Activated naive CD4-positive, alpha-beta T cell treated with Interleukin-2 at 50 U/mL for 16 hours (primary cell): ENCODE data around the gene USH1G.
"Not testable (repeated sequence)": the region's sequence is repeated elsewhere in the genome, so short reads cannot be mapped to it uniquely, and the experiment has no call there.

Source experiments
- DNase-seq: peaks from one replicate; pipeline ENCODE4 v3.0.0-alpha.2; 2020

USH1G gene

GRCh38 chr17:74925242-74925641 is 2.2 kb upstream of the USH1G start:
- DNase-seq: no peak

- DNase-seq: no peak
Observed at GRCh38 chr17:74924250-74924948, 1.3 kb upstream of the USH1G start, which contains the start of gene OTOP2. Gene OTOP2 (plus strand): TSS chr17:74924273. CDS start chr17:74924633, 360 bp downstream.

DNA sequence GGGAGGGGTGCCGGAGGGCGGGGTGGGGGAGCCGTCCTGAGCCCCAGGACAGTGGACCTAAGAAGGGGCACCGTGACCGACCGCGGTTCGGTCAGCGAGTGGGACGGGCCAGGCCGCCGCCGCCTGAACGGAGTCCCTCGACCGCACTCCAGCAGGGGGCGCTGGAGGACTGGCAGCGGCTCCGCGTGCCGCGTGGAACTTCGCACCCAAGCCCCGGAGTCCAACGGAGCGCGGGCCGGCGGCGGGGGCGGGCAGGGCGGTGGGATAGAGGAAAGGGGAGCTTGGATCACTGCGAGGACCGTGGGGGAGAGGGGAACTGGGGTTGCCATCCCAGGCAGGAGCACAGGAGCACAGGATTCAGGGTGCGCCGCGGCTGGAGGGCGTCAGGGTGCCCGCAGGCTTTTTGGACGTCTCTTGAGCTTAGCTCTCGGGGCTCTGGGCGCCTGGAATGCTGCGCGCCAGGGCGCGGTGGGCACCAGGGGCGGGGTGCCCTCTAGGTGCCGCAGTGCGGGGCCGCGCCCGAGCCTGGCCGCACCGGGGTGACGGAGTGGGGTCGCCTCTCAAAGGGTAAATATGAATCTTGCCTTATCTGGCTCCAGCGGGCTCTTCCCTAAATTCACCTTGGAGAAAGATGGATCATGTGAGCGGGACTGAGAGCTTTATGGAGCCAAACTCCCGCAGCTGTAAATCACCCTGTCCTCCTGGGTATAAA is 639 bp upstream of the USH1G start:
- peak; percentile 73 for DNase-seq

DNA sequence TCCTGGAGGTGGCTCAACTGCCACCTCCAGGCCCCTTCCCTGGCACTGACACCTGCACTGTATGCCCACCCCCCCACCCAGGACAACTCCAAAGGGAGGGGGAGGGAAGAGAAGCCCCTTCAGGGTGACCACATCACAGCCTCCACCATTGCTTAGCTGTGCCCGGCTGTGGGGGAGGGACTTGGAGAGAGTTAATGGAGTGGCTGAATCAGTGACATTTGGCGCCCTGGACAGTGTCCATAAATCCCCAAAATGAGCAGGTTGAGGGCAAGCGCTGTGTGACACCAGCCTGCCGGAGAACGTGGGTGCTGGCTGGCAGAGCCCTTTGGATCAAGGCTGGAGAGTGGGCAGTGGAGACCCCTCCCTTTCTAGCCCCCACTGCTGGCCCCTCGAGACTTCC is 883 bp downstream of the USH1G start:
- no peak for DNase-seq

- no peak for DNase-seq
Observed at GRCh38 chr17:74921769-74922168, 1.3 kb downstream of the USH1G start.

GRCh38 chr17:74921026-74921681 is 1.9 kb downstream of the USH1G start:
- no peak for DNase-seq

GRCh38 chr17:74920642-74921025 is 2.4 kb downstream of the USH1G start:
- DNase-seq: no peak

DNA sequence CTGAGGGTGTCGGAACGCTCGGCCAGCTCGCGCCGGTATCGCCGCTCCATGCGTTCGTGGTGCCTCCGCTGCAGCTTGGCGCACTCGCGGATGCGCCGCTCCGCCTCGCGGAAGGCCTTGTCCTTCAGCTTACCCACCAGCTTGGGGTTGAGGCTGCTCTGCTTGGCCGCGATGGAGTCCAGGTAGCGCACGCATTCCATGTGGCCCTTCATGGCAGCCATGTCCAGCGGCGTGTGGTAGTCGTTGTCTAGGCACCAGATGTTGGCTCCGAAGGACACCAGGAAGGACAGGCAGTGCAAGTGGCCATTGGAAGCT is 2.8 kb downstream of the USH1G start:
- no peak for DNase-seq

DNA sequence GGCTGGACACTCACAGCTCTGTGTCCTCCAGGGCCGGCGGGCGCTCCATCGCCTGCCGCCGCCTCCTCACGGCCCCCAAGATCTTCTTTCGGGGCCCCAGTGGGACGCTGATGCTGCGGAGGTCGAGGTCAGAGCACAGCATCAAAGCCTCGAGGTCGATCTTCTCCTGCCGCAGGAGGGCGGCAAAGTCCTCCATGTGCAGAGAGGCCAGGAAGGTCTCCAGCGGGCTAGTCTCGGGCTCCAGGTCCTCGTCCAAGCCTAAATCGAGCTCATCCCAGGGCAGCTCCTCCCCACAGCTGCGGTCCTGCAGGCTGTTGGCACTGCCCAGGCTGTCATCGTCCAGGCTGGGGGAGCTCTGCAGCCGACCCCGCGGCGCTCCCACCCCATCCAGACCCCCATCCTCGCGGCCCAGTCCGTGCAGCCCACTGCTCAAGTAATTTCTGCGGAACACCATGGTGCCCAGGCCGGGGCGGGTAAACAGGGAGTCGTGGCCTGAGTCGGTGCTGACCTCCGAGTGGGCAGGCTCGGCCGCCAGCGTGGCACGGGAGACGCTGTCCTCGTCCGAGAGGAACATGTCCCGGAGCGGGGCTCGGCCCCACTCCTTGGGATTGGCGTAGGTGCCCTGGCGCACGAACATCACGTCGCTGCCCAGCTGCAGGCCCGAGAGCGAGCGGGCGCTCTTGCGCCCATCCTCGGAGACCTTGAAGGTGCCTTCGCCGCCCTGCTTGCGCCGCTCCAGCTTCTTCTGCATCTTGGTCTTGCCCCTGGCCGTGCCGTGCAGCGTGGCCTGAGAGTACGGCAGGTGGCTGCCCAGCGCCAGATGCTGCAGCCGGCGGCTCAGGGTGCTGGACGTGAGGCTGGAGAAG is 3.4 kb downstream of the USH1G start:
- no peak for DNase-seq

DNA sequence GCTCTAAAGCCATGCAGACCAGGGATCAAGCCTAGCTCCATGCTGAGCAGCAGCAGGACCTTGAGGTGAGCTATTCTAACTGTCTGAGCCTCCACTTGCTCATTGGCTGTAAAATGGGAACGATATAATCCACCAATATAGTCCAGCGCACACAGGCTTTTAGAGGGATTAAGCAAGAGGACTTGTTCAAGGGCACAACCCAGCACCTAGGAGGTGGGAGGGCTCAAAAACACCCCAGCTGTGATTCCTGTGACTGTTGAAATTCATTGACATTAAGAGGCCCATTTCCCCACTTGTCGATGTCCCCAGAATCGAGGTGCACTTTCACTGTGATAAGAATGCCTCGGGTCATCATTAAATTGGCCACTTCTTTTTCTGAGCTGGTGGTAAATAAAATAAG is 4.1 kb downstream of the USH1G start:
- no peak for DNase-seq

DNA sequence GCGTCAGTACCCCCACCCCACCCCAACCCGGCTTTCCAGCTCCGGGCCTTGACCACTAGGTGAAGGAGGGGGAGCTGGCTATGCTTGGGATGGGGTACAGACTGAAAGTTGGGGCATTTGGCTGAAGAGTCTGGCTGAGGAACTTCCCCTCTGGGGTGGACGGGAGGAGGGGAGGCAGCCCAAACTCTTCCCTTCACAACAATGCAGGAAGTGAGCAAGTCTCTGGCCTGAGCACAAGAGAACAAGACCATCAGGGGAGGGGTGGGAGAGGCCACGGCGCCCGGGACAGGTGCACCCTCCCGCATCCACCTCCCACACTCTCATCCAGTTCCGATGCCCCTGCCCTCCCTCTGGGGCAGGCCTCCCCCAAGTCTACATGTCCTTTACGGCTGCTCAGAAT is 5.6 kb downstream of the USH1G start:
- DNase-seq: no peak

DNA sequence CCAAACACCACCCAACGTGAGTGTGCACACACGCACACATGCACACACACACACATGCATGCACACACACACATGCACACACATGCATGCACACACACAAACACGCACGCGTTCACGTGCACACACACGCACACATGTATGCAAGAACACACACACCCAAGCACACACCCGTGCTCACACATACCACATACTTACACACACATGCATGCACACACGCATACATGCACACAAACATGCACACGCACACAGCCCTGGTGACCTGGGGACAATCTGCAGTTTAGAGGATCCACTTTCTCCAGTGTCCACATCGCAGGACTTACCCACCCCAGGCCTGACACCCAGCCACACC is 6.2 kb downstream of the USH1G start:
- no peak for DNase-seq

DNA sequence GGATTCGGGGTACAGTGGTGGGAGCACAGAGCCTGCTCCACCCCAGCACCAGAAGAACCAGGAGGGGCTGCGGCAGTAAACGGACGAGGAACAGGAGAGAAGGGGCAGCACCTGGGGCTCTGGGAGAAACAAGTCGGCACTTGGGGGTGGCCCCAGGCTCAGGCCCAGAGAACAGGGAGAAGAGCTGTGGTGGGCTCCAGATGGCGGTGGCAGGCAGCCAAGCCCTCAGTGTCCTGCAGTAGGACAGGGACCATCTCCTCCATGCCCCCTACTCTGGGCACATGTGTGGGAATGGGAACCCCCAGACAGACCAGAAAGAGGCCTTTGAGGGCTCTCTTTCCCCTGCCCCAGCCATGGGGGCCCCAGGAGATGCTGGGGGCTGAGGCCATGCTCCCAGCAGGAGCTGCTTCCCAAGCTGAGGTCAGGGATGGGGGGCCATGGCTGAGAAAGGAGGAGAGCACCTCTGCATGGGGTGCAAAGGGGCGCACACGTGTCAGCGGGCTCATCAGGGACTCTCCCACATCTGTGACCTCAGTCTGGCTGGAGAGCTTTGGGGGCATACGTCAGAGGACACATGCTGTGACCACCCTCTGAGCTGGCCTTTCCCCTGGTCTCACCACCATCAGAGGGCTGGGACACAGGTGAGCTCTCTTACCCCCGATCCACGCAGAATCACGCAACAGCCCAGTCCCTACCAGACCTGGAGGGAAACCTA is 6.8 kb downstream of the USH1G start:
- no peak for DNase-seq

DNA sequence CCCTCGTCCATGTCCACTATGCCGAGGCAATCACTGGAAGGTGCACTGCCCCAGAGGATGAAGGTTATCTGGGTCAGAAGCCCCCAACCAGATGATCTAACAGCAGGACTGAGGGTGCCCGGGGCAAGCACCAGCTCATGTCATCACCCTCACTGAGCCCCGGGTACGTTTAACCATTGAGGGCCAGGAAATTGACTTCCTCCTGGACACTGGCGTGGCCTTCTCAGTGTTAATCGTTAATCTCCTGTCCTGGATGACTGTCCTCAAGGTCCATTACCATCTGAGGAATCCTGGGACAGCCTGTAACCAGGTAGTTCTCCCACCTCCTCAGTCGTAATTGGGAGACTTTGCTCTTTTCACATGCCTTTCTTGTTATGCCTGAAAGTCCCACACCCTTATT is 11.6 kb downstream of the USH1G start:
- not testable (repeated sequence) for DNase-seq

DNA sequence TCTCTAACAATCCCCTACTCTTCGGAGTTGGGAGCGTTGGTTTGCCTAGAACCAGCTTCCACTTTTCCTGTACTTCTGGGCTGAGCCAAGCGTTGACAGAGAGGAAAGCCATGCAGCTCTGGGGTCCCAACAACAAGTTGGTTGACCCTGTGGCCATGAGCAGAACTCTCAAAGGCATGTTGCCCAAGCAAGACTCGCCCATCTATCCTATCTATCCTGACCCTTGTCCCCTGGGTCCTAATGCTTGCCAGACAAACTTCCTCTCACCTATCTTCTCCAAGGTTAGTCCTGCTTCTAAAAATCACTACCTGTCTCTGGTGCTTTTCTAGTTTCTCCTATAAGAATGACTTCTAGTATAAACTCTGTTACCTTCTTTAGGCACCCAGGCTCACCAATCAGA is 14.0 kb downstream of the USH1G start:
- DNase-seq: not testable (repeated sequence)

DNA sequence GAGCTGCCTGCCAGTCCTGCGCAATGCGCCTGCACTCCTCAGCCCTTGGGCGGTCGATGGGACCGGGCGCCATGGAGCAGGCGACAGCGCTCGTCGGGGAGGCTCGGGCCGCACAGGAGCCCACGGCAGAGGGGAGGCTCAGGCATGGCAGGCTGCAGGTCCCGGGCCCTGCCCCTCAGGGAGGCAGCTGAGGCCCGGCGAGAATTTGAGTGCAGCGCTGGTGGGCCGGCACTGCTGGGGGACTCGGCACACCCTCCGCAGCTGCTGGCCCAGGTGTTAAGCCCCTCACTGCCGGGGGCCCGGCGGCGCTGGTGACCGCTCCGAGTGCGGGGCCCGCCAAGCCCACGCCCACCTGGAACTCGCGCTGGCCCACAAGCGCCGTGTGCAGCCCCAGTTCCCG is 16.0 kb downstream of the USH1G start:
- DNase-seq: no peak

DNA sequence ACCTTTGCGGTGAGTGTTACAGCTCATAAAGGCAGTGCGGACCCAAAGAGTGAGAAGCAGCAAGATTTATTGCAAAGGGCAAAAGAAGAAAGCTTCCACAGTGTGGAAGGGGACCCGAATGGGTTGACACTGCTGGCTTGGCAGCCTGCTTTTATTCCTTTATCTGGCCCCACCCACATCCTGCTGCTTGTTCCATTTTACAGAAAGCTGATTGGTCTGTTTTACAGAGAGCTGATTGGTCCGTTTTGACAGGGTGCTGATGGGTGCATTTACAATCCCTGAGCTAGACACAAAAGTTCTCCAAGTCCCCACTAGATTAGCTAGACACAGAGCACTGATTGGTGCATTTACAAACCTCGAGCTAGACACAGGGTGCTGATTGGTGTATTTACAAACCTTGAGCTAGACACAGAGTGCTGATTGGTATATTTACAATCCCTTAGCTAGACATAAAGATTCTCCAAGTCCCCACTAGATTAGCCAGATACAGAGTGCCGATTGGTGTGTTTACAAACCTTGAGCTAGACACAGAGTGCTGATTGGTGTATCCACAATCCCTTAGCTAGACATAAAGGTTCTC is 16.8 kb downstream of the USH1G start:
- not testable (repeated sequence) for DNase-seq

GRCh38 chr17:74904687-74905409 is 18.2 kb downstream of the USH1G start:
- DNase-seq: no peak

DNA sequence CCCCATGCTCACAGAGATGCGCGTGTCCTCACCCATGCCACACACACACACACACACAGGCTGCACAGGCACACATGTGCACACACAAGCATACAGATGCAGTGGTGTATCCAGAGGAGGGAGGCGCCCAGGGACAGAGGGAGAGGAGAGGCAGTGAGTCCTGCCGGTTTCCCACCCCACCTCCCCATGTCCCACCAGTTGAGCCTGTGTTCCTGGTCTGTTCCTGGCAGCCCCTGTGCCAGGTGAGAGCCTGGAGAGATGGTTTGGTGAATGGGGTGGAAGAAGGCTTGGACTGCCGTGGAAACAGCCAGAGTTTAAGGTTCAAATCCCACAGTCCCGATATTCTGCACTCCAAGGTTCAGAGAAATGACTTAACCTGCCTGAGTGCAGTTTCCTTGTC is 19.4 kb downstream of the USH1G start:
- DNase-seq: no peak

- DNase-seq: no peak
Observed at GRCh38 chr17:74903034-74903433, 20.0 kb downstream of the USH1G start.

- no peak for DNase-seq
Observed at GRCh38 chr17:74901353-74902135, 21.5 kb downstream of the USH1G start.
